HG03442 (cell line): ENCODE results near the gene FKBP8.
"Not testable (repeated sequence)": the region's sequence is repeated elsewhere in the genome, so short reads cannot be mapped to it uniquely, and the experiment has no call there.

Experiments
- ATAC-seq: cut with Tn5 transposase; IDR thresholded peaks from one replicate; pipeline ENCODE4 v1.9.1; 2021; ENCODE audit warnings: mild to moderate bottlenecking, moderate library complexity; ENCODE audit not compliant: unreplicated experiment

The FKBP8 gene

GRCh38 chr19:18559685-18560084 lies 16.3 kb upstream of the FKBP8 start:
- no peak for ATAC-seq

- ATAC-seq, result no peak
Observed at GRCh38 chr19:18558604-18559003, 15.2 kb upstream of the FKBP8 start.

GRCh38 chr19:18558202-18558555 lies 14.8 kb upstream of the FKBP8 start:
- no peak for ATAC-seq

DNA sequence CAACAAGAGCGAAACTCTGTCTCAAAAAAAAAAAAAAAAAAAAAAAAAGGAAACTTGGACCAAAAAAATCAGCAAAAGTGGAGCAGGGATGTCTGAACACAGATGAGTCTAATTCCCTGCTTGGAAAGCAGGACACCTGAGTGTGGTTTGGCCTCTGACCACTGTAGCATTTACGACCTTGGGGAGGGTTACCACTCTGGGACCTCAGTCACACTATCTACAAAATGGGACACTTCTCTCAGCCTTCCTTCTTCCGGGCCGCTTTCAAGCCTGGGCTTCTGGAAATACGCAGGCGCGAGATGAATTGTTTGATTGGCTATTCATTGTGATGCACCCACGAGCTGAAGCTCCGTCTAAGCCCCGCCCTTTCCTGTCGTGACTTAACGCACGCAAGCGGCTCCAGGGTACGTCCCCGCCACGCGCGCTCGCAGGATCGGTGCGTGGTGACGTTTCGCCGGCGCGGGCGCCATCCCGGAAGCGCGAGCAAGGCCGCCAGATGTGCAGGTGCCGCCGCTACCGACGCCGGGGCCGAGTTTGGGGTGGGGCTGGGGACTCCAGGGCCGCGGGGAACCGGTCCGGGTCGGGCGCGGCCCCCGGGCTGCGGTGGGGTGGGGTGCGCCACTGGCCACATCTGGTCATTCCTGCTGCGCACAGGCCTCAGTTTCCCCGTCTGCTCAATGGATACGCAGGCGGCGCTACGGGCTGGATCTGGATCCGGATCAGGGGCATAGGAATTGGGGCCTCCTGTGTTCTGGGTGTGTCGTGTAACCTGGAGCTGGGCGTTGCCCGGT lies 14.2 kb upstream of the FKBP8 start, which contains the start of gene KXD1:
Gene KXD1, plus strand, starts transcription at position 460 of the 791 bp plus-strand sequence. CDS start 4,187 bp downstream, outside the sequence.
- peak; percentile 95 for ATAC-seq

DNA sequence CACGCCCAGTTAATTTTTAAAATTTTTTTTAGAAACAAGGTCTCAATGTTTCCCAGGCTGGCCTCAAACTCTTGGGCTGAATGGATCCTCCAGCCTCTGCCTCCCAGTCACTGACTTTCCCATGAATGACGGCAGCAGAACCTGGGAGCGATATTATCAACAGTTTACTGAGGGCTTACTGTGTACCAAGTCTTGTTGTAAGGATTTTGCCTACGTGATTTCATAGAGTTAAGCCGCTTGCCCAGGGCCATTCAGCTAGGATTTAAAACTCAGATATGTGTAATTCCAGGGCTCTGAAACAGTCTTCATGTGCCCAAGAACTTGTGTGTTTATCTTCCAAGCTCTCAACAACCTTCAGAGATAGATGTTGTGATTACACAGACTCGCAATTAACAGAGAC lies 8.3 kb upstream of the FKBP8 start:
- no peak for ATAC-seq

DNA sequence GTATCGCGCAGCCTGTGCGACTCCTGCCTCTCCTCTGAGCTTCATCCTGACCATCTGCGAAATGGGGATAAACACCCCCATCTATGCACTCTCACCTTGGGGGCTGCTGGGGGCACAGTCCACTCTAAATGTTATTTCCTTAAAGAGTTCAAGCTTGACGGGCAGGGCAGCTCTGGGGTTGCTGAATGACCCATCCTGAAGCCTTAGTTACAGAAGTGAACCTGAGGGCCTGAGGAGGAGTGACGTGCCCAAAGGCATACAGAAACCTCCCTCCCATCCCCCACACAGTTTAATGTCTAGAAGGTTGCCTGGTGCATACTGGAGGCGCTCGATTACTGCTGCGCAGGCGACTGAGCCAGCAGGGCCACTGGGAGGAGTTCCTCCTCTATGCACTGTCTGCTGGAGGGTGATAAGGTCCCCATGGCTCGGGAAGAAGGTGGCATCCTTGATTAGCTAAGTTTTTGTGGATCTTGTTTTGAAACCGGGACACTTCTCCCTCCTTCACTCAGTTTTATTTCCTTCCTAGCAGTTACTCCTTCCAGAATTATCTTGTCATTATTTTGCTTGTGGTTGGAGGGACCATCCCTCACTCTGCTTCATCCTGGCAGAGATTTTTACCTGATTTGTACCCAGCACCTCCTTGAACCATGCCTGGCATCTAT lies 572 bp upstream of the FKBP8 start:
- peak; percentile 53 for ATAC-seq

DNA sequence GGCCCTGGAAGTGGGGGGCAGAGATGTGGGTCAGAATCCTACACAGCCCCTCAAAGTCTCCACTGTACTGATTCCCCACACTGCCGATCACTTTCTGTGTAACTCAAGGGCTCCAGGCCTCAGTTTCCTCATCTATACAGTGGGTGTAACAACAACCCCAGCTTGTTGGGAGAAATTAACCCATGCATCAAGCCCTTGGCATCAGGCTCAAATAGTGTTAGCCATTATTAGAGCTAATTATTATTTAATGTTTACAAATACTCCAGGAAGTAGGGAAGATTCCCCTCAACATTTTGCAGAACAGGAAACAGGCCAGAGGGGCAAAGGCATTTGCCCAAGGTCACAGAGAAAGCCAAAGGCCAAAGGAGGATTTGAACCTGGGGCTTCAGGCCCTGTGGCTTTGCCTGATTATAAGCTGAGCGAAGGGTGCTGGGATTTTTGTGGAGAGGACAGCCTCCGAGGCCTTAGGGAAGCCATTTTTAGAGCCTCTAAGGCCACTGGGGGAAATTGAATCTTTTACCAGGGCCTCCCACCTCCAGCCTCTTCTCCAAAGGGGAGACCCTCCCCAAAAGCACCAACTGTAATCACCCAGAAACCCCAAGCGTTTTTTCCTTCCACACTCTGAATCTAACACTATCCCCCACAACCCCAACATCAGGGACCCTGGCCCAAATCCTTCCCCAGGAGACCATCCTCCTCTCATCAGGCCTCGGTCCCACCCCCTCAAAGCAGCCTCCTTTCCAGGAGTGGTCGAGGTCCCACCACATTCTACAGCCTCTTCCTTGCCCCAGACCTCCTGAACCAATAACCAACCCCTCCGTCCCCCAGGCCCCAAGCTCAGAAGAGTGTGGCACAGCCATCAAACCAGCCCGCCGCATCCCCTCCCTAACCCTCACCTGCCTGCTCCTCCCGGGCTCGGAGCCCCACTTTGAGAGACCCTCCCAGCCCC lies 1.1 kb downstream of the FKBP8 start:
- ATAC-seq, result no peak

GRCh38 chr19:18541258-18541991 lies 1.9 kb downstream of the FKBP8 start:
- ATAC-seq, result no peak

DNA sequence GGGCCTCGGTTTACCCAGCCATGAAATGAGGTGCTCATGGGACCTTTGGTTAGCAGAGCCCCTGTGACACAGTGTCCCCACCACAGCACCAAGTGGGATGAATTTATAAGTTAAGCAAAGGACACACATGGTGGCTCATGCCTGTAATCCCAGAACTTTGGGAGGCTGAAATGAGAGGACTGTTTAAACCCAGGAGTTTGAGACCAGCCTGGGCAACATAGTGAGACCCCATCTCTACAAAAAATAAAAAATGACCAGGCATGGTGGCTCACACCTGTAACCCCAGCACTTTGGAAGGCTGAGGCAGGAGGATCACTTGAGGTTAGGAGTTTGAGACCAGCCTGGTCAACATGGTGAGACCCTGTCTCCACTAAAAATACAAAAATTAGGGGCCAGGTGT lies 3.2 kb downstream of the FKBP8 start:
- not testable (repeated sequence) for ATAC-seq

DNA sequence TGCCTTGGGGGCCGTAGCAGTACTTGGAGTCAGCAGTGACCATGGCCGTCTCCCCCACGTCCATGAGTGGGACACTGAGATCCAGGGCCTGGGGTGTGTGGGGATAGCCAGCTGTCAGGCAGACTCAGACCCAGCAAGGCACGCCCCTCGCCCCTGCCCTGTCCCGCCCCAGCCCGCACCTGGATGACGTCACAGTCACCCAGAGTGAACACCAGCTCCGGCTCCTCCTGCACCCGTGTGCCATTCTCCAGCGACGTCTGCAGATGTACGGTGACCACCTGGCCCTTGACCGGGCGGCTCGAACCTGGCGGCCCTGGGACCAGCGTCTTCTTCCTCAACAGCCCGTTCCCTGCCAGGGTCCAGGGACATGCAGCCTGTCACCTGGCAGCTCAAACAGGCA lies 4.0 kb downstream of the FKBP8 start:
- no peak for ATAC-seq

DNA sequence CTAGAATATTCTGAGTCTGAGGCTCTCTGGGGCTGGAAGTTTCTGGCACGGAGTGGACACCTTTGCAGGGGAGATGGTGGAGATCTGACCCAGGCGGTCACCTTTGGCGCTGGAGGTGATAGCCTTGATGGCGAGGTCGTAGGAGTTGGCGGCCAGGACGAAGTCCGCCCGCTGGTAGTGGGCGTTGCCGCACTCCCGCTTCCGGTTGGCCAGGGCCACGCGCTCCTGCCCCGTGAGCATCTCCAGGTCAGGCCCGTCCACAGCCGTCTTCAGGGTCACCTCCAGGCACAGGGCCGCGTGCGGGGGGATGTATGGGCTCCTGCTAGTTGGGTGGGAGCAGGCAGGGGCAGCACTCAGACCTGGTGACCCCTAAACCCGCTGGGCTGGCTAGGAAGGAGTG lies 5.3 kb downstream of the FKBP8 start:
- no peak for ATAC-seq

- no peak for ATAC-seq
Observed at GRCh38 chr19:18537431-18537830, 5.9 kb downstream of the FKBP8 start.

DNA sequence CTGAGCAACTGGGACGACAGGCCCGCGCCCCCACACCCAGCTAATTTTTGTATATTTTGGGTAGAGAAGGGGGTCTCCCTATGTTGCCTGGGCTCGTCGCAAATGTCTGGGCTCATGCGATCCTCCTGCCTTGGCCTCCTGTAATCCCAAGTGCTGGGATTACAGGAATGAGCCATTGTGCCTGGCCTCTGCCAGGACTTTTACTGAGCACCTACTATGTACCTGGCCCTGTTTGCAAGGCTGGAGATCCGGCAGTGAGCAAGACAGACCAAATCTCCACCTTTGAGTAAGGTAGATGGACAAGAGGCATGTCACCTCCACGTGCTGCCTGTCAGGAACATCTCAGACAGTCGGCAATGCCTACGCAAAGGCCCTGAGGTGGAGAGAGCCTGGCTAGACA lies 6.9 kb downstream of the FKBP8 start:
- ATAC-seq, result no peak

DNA sequence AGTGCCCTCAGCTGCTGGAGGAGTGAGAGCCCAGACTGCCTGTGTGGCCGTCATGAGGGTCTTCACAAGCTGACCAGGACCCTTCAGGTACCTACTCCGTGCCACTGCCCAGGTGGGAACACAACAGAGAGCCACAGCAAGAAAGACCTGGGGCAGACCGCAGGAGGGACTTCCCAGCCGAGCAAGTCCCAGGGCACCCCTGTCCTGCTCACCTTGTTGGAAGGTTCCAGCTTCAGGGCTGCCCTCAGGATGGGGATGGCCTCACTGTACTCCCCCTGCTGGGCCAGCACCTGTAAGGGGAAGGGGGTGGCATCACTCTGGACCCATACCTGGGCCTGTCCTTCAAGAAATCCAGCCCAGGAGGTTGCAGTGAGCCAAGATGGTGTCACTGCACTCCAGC lies 10.3 kb downstream of the FKBP8 start:
- no peak for ATAC-seq

DNA sequence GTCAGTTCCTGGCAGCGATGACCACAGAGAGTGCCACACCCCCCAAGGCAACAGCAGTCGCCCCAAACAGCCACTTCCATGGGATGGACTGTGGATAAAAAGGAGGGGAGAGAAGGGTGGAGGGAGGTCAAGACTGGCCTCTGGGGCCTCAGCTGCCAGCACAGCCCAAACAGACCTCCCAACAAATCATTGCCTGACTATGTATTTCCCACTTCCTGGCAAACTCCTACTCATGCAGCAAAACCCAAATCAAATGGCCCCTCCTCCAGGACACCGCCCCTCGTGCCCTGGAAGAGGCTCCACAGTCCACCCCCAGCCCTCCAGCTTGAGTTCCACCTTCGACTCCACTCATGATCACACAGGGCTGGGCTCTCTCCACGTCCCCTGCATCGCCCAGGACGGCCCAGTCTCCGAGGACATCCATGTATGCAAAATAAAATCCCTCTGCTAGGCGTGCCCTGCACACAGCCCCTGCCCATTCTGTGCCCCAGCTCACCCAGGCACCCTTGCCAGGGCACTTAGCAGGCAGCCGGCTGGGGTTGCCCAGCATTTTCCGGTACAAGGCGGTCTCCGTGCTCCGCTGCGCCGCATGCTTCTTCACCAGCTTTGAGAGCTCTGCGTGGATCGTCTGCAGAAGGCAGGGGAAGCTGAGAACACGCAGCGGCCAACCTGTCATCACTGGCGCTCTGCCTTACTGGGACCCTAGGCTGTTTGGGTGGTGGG lies 11.0 kb downstream of the FKBP8 start:
- ATAC-seq, result no peak

GRCh38 chr19:18531485-18531884 lies 11.9 kb downstream of the FKBP8 start:
- no peak for ATAC-seq

DNA sequence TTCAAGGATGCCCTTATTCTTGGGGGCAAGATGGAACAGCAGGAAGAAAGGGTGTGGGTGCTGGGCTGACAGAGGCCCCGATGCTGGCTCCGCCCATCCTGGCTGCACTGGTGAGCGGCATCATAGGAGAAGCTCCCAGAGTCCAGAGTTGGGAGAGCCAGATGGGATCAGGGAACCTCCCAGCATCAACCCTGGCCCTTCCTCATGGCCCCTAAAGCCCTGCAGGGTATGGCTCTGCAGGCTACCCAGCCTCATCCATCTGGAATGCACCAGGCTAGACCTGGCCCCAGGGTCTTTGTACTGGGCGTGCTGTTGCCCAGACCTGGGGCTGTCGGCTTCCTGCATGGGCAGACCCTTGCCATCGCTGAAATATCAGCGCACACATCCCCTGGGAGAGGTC lies 13.6 kb downstream of the FKBP8 start:
- ATAC-seq, result no peak

DNA sequence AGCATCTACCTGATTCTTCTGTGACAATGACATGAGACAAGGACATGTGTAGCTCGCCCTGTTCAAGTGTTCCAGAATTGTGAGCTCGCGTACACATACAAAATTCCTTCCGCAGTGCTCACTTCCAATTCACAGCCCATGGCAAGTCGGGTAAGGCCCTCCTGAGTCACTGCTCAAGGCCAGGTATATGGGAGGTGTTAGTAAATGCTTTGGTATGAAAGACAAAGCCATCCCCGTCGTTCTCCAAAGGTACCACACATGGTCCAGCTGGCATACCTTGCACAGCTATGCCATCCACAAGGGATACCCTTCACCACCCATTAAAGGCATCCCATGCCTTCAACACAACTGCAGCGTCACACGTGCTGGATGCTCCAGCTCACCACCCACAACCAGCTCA lies 17.1 kb downstream of the FKBP8 start:
- no peak for ATAC-seq

DNA sequence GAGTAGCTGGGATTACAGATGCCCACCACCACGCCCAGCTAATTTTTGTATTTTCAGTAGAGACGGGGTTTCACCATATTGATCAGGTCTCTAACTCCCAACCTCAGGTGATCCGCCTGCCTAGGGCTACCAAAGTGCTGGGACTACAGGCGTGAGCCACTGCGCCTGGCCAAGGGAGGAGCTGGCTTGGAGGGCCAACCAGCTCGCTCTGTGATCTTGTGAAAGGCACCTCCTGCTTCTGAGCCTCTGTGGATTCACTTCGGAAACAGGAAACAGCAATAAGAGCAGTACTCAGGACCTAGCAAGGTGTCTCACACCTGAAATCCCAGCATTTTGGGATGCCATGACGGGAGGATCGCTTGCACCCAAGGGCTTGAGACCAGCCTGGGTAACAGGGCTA lies 19.5 kb downstream of the FKBP8 start:
- no peak for ATAC-seq

- not testable (repeated sequence) for ATAC-seq
Observed at GRCh38 chr19:18522862-18523440, 20.4 kb downstream of the FKBP8 start.
